Measurements from ENCODE around the gene SHANK1.

Gene SHANK1

DNA sequence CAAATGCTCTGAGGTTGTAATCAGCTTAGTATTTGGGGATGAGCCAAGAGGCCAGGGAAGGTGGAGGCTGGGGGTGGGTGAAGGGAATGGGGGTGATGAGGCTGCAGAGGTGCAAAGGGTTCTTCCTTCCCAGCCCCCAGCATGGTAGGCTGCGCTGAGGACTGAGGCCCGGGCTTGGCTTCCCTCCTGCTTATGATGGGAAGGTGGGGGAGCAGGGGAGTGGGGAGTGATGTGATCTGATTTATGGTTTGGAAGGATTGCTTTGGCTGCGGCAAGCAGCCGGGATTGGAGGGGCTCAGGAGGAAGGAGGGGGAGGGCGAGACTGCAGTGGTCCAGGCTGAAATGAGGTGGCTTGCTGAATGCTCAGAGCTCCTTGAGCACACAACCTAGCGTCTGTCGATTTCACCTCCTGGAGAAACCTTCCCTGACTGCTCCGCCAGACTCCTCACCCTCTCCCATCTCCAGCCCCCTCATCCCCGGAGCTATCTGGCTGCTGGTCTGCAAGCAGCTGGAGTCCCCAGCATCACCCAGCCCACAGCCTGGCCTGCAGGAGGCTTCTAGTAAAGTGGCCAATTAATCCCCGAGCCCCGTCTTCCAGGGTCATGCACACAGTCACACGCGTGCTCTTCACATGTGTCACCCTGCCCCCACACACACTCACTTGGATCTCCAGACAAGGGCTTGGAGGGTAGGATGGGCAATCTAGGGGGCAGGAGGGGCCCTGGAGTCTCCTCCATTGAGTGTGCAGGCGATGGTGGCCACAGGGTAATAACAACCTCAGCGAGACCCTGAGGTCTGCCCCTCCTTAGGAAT is 2.8 kb upstream of the SHANK1 start:
- no peak for TF ChIP-seq ZNF274 (IDR thresholded peaks at IDR 0.05; ENCODE audit: low read depth, low read length)
- no peak overlapping the region for H3K4me3 ChIP-seq (ENCODE audit: low read length)

DNA sequence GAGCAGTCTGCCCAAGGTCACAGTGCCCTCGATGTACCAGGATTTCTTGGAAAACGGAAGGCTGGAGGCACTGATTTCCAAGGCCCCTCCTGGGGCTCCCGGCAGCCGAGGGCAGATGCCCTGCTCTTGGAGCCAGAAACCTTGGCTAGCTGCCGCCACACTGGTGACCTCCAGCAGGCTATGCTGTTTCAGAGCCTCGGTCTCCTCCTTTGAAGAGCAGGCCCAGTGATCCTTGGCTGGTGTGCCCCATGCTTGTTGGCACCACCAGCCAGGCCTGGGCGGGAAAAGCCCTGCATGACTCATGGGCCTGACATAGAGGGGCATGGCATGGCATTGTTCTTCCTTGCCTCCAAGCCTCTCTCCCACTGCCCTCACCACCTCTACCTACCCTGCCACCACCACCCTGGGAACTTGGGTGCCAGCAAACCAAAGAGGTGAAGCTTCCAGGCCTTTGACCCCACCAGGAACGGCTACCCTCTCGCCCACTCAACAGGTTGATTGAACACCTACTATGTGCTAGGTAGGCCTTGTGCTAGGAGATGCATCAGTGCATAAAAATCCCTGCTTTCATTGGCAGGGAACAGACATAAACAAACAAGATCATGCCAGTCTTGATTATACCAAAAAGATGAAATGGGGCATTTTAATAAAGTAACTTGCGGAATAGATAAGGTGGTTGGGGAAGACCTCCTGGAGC is 2.0 kb upstream of the SHANK1 start:
- H3K4me3 ChIP-seq (ENCODE audit: low read length): no peak overlapping the region
- no peak for TF ChIP-seq ZNF274 (IDR thresholded peaks at IDR 0.05; ENCODE audit: low read depth, low read length)

DNA sequence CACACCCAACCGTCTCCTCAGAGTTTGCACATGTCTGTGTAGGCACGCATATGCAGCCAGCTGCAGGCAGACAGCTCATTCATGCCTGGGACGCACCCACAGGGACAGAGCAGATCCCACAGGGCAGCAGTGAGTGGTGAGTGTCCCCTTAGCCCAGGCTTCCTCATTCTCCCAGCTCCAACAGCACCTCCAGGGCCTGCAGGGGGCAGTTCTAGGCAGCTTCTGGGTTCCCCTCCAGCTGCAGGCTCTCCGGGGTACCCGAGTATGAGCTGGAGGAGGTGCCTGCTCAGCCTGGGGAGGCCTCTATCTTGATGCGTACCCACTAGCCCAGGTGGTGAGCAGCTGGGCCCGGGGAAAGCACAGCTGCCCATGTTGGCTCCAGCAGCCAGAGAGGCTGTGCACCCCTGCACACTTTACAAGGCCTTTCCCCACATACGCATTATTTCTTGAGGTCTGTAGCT is 1.3 kb upstream of the SHANK1 start:
- no peak overlapping the region for H3K4me3 ChIP-seq (ENCODE audit: low read length)

DNA sequence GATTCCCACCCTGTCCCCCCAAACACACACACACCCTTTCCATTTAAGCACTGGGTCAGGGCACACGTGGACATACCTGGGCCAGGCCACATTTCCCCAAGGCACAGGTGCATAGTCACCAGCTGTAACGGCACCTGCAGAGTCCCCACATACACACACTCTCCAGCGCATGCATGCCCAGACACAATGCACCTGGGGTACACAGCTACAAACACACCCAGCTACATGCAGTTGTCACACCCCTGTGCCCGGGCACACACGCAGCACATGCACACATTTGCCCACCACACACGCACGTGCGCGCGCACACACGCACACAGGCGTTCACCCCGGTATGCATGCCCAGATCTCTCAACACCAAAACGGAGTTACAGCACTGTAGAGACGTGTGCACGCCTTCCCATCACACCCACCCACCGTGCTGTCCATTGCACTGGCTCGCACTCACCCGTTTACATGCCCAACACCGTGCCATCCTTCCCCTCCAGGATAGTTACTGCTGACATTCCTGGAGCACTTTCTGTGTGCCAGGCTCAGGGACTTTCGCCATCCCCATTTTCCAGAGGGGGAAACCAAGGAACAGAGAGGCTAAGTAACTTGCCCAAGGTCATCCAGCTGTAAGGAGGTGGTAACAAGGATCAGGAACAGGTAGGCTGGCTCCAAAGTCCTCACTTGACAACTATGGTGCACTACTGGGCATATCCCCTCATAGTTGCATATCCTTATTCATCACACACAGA is 749 bp upstream of the SHANK1 start:
- TF ChIP-seq ZNF274 (IDR thresholded peaks at IDR 0.05; ENCODE audit: low read depth, low read length): no peak
- no peak overlapping the region for H3K4me3 ChIP-seq (ENCODE audit: low read length)

More for the DNA sequence above, 1.3 kb upstream of the SHANK1 start:
- no peak for TF ChIP-seq ZNF274 (IDR thresholded peaks at IDR 0.05; ENCODE audit: low read depth, low read length)

DNA sequence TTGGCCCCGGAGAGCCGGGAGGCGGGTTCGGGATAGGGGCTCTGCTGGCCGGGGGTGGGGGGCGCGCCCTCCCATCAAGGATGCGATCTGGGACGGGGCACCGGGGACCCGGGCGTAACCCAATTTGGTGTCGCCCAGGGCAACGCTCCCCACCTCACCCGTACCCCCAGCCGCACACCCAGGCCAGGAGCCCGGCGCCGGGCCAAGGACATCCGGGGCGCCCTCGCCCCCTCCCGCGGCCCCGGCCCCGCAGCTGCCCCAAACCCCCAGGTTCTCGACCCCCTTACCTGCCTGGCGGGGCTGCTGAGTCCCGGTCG is 525 bp downstream of the SHANK1 start:
- H3K4me3 ChIP-seq (ENCODE audit: low read length): no peak overlapping the region
- TF ChIP-seq ZNF274 (IDR thresholded peaks at IDR 0.05; ENCODE audit: low read depth, low read length): no peak

DNA sequence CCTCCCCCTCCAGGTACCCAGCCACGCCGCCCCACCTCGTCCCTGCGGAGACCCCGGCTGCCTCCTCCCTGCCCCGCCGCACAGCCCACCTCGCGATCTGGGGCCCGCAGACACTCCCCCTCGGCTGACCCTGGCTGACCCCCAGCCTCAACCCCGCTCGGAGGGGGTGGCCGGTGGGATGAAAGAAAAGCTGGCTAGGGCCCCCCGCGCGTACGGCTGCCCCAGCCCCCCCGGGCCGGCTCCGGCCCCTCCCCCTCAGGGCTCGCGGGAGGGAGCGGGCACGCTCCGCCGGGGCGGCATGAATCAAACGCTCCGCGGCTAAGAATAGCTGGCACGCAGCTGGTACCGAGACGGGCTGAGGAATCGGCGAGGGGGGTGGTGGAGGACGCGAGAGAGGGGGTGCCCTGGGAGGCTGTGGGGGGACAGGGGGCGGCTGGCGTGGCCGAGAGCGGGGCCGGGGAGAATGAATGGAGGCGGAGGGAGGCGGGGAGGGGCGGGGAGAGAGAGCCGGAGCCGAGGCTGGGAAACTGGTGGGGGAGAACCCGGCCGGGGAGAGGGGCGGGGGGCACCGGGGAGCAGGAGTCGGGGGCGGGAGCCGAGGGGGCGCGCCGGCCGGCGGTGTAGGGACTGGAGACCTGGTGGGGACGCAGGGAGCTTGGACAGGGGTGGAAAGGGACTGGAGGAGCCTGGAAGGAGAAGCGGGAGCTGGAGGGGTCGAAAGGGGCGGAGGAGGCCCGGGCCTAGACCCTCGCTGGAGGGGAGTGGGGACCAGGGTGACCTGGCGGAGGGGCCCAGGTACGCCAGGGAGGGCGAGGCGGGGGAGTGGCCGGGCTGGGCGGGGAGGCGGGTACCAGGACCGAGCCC is 1.1 kb downstream of the SHANK1 start:
- no peak for TF ChIP-seq ZNF274 (IDR thresholded peaks at IDR 0.05; ENCODE audit: low read depth, low read length)
- no peak overlapping the region for H3K4me3 ChIP-seq (ENCODE audit: low read length)

DNA sequence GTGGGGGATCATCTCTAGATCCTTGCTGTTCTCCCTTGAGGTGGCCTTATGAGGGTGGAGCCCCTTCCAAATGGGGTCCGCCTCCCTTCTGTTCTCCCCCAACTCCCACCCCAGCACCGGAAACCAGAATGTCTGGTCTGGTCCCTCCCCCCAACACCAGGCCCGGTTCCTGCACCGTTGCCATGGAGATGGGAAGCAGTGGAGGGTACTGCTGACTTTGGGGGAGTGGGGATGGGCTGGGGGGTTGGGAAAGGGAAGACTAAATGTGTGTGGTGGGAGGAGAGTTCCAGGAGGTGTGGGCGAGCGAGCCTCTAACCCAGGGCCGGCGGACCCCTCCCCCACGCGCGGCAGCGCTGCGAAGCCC is 1.7 kb downstream of the SHANK1 start:
- no peak for TF ChIP-seq ZNF274 (IDR thresholded peaks at IDR 0.05; ENCODE audit: low read depth, low read length)
- H3K4me3 ChIP-seq (ENCODE audit: low read length): no peak overlapping the region

DNA sequence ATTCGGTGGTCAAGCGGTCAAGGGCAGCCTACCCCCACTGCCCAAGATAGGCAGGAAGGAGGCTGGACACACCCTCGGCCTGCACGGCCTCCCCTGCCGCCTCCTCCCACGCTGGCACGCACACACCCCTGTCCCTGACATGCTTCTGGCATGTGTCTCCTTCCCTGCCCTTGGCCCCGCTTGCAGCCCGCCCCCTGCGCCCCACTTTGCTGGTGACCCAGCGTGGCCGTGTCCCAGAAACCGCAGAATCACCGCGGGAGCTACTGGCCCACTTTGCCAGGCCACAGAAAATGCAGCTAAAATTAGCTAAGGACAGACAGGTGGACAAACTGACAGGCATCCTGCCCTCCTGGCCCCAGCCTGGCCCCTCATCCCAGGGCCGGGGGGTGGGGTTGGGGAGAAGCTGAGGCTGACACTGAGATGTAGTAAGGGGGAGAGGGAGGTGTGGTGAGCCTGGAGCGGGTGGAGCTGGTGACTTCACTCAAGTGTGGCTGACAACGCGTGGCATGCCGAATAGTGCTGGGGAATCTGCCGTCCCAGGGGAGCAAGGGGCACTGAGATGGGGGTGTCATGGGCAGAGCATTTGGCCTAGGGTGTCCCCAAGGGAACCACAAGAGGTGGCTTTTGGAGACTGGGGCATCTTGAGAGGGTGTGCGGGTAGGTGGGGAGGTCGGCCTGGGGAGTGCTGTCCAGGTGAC is 2.4 kb downstream of the SHANK1 start:
- H3K4me3 ChIP-seq (ENCODE audit: low read length): no peak overlapping the region
- no peak for TF ChIP-seq ZNF274 (IDR thresholded peaks at IDR 0.05; ENCODE audit: low read depth, low read length)

DNA sequence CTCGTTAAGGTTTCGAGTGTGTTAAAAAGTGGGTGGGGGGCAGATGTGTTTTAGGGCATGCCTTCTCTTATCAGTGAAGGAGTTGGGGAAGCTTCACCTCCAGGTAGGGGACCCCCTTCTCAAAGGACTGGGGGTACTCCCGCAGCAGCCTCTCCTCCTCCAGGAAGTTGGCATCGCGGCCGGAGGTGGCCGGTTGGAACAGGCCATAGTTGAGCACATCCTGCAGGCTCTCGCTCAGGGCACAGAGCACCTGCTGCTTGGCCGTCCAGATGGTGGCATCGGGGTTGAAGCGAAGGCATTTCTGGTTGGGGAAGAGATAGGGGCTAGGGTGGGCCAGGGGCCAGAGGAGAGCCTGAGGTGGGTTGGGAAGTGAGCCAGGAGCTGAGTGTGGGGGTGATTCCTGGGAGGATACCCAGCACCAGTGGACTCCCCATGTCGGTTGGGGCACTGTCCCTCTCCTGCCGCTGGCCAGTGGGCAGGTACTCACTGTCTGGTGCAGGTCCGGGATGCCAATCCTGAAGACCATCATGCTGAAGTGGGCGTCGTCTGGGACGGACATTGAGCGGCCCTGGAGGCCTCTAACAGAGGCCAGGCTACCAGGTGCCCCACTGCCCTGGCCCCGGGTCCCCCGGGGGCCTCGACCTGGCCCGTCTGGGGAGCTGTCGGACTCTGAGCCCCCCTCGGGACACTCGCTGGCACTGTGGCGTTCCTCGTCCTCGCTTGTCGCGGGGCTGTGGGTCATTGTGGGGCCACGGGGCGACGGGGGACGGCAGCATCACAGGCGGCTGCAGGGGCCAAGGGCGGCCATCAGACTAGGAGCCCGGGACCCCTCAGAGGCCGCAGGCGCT is 3.2 kb downstream of the SHANK1 start:
- no peak for TF ChIP-seq ZNF274 (IDR thresholded peaks at IDR 0.05; ENCODE audit: low read depth, low read length)
- no peak overlapping the region for H3K4me3 ChIP-seq (ENCODE audit: low read length)

DNA sequence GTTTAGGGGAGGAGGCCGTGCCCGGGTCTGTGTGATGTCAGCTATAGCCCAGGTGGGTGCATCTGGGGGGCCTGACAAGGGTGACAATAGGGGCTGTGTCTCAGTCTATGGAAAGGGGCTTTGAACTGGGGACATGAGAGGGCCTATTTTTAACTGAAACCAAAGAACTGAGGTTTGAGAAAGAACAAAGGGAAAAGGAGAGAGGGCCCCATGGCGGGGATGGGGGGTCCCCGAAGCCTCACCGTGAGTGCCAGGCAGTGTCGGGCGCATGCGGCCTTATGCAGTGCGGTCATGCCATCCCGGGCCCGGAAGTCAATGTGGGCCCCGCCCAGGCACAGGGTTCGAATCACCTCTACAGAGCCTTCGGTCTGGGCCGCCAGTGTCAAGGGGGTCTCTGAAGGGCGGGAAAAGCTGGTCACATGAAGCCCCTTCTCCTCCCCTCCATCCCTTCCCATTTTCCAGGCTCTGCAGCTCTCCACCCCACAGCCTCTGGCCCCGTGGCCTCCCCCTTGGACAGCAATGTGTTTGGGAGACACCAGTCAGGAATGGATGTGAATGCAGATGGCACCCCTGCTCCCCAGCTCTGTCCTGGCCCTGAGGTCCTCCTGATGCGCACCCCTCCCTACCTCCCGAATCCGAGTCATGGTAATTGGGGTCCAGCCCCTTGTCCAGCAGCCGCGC is 5.9 kb downstream of the SHANK1 start:
- no peak for TF ChIP-seq ZNF274 (IDR thresholded peaks at IDR 0.05; ENCODE audit: low read depth, low read length)

DNA sequence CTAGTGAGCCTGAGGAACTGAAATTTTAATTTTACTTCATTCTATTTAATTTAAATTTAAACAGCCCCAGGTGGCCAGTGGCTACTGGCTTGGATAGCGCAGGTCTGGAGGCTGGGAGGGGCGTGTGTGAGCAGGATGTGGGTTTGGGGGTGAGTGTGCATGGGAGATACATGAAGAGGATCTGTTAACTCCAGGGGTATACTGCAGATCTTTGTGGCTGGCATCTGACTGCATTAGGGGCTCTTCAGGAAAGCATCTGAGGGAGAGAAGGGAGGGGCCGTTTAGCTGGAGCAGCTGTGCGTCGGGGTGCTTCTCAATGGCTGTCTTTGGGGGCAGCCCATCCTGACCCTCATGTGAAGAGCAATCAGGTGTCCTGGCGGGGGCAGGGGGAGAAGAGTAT is 6.8 kb downstream of the SHANK1 start:
- TF ChIP-seq ZNF274 (IDR thresholded peaks at IDR 0.05; ENCODE audit: low read depth, low read length): no peak
- no peak overlapping the region for H3K4me3 ChIP-seq (ENCODE audit: low read length)

More for the DNA sequence above, 5.9 kb downstream of the SHANK1 start:
- H3K4me3 ChIP-seq (ENCODE audit: low read length): no peak overlapping the region

DNA sequence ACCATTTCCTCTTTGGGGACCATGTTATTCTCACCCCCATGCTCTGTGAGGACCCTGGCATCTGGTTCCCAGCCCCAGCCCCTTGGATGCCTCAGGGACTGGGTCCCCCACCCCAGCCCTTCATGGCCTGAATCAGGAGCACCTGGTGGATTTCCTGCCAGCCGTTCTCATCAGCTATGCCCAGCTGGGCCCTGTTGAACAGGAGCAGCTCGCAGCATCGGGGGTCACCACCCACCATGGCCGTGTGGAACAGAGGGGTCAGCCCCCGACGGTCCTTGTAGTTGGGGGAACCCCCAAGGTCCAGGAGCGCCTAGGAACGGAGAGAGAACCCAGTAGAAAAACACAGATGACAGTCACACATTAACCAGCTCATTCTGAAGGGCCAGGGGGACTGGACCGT is 7.8 kb downstream of the SHANK1 start:
- H3K4me3 ChIP-seq (ENCODE audit: low read length): no peak overlapping the region
- no peak for TF ChIP-seq ZNF274 (IDR thresholded peaks at IDR 0.05; ENCODE audit: low read depth, low read length)
